Measurements from ENCODE around the gene ARHGAP36. TPM values are rescaled to one million over a fixed set of nuclear protein-coding genes. Genes with fewer than 3 reads are reported as not detected.

Gene ARHGAP36
- total and polyA plus RNA-seq, 2 of the 8 experiments (the other 6 are each of a cell fraction or from before 2014, with no cell fraction given) = 0.32 to 0.38 TPM

GRCh38 chrX:131053076-131053475 is 5.1 kb upstream of the ARHGAP36 start (continued):
- TF ChIP-seq YY1 (IDR thresholded peaks at IDR 0.05; ENCODE audit: low read depth, low read length) (no peak), USF2 (IDR thresholded peaks at IDR 0.05; ENCODE audit: low read length) (no peak), ATF3 (IDR thresholded peaks at IDR 0.05; ENCODE audit: insufficient read depth, low read depth, low read length) (no peak), E2F6 (IDR thresholded peaks at IDR 0.05) (no peak), JUND (IDR thresholded peaks at IDR 0.05; ENCODE audit: low read length) (no peak), SIN3A (conservative IDR thresholded peaks at IDR 0.05 in 1 of 2, IDR thresholded peaks at IDR 0.05 in 1 of 2; ENCODE audit: low read depth in 1 of 2, low read length in 2 of 2) (no peak), CBX8 (IDR thresholded peaks at IDR 0.05; ENCODE audit: borderline replicate concordance, low read depth, low read length) (no peak)
